ENCODE results near the gene ADCY9. TPM values are rescaled to one million over a fixed set of nuclear protein-coding genes. Genes with fewer than 3 reads are reported as not detected.

ADCY9 gene
- total and polyA plus RNA-seq, 8 donors = 6.6 to 20.9 (median 18.0) TPM

DNA sequence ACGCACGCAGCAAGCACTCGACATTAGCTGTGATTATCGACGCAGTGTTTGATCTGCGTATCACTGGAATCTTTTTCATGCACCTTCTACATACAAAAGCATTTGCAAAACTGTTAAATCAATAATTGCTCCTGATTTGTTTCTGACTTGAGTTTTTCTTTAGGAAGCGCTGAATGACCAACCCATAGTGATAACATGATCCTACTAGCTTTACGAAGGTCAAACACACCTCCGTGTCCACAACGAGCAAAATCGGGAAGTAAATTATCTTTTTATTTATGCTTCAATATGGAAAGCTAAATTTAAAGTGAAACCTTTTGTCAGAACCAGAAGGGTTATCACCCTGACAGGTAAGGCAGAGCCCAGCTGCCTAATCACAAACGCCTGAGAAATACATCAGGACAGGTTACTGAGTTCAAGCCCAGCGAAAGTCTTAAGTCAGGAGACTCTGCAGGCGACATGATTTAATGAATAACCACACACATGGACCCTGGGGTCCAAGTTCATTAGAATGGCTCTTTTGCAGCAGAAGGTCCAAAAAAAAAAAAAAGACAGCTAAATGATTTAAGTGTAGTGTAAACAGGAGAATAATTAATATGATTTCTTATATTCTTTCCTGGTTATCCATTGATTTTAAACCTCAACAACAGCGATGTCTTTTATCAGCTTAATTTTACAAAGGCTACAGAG lies 104.2 kb downstream of the ADCY9 start:
- intact Hi-C loops (cut with DNase I) = no loop called here
- WGBS, 2 donors = 15 to 17% methylated on average over 15 of the region's 15 CpGs
- Histone ChIP-seq H3K27me3 (no peaks in the 10 kb centered on the region), H3K36me3 (no peaks in the 10 kb centered on the region), H3K4me3 (no peak overlapping the region), H3K4me1 (peaks cover 10 to 30% (median 21%) of the 10 kb centered on the region in 3 donors), H3K9me3 (no peaks in the 10 kb centered on the region), H3K27ac (peak overlapping the region in 2 of 4 donors; percentile 38 to 55)
- no peak for TF ChIP-seq CTCF (IDR thresholded peaks at IDR 0.05)
- no peak for DNase-seq
- ATAC-seq = peak in 3 of 4 donors; percentile 14 to 32 (median 16)
- FAIRE-seq = no peak

GRCh38 chr16:4011225-4011939 lies 104.9 kb downstream of the ADCY9 start:
- Histone ChIP-seq H3K4me1 (peaks cover 10 to 30% (median 21%) of the 10 kb centered on the region in 3 donors), H3K9me3 (no peaks in the 10 kb centered on the region), H3K4me3 (no peak overlapping the region), H3K36me3 (no peaks in the 10 kb centered on the region), H3K27me3 (no peaks in the 10 kb centered on the region), H3K27ac (peak overlapping the region in 2 of 4 donors; percentile 38 to 55)
- intact Hi-C loops (cut with DNase I) = no loop called here
- DNase-seq (no peak), FAIRE-seq (no peak), ATAC-seq (peak in 2 of 4 donors; percentile 2)
- WGBS, 2 donors = 85% methylated on average over 20 of the region's 20 CpGs
- no peak for TF ChIP-seq CTCF (IDR thresholded peaks at IDR 0.05)

DNA sequence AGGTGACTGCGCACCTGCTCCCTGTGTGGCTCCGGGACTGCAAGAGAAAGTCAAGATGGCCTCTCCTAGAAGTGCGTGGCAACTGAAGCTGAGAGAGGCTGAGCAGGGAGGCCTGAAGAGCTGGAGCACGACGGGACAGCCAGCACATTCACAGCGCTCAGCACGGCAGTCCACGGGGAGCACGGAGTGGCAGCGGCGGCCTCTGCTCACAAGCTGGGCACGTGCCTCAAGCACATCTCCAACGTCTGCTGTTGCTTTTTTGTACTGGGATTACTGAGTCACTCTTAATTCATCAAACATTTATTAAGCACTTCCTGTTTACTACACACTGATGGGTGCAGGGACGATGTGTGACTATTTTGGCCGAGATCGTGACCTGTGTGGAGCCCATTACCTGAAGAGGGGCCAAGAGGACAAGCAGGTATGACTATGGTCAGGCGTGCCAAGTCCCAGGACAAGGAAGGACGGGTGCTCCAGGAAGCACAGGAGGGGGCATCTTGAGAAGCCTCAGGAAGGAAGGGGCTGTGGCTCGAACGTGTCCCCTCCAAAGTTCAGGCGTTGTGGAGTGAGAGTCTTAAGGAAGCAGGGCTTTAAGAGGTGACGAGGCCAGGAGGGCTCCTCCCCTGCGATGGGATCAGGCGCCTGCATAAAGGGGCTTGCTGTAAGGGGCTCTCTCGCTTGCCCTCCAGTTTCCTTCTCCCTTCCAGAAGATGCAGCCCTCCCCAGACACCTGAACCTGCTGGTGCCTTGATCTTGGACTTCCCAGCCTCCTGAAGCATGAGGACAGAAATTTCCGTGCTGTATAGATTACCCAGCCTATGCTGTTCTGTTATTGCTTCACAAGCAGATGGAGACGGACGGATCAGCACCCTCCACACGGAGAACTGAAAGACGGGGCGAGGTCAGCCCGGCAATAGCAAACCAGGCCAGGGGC lies 105.8 kb downstream of the ADCY9 start:
- no peaks in the 10 kb centered on the region for H3K36me3 ChIP-seq
- 90 to 91% methylated on average over 32 of the region's 32 CpGs for WGBS, 2 donors
- intact Hi-C loops (cut with DNase I) = no loop called here
- H3K27me3 ChIP-seq = no peaks in the 10 kb centered on the region
- no peak overlapping the region for H3K4me3 ChIP-seq
- no peaks in the 10 kb centered on the region for H3K9me3 ChIP-seq
- H3K4me1 ChIP-seq = peaks cover 7 to 26% (median 17%) of the 10 kb centered on the region in 3 donors
- FAIRE-seq = no peak
- TF ChIP-seq CTCF (IDR thresholded peaks at IDR 0.05) = no peak
- H3K27ac ChIP-seq = no peak overlapping the region
- DNase-seq = no peak
- no peak for ATAC-seq

- WGBS, 2 donors = 93 to 95% methylated on average over 6 of the region's 6 CpGs
- FAIRE-seq = no peak
- intact Hi-C loops (cut with DNase I) = loop anchor here in 1 of 3 donors (10.0 kb wide), 1 partner anchor 96 kb away; no protein-coding TSS in a partner anchor
Measured at GRCh38 chr16:4009177-4009576, 107.1 kb downstream of the ADCY9 start.

More at GRCh38 chr16:4009177-4009576, 107.1 kb downstream of the ADCY9 start:
- Histone ChIP-seq H3K36me3 (no peaks in the 10 kb centered on the region), H3K9me3 (no peaks in the 10 kb centered on the region), H3K27me3 (no peaks in the 10 kb centered on the region), H3K4me1 (peaks cover 7 to 22% (median 17%) of the 10 kb centered on the region in 3 donors), H3K4me3 (no peak overlapping the region), H3K27ac (no peak overlapping the region)
- DNase-seq = peak in 1 of 6 donors; percentile 0
- no peak for TF ChIP-seq CTCF (IDR thresholded peaks at IDR 0.05)
- no peak for ATAC-seq
